Adrenal gland (tissue), 5 donors: Measurements from ENCODE around the gene MACROD2.

Experiments used
- POLR2A ChIP-seq, 2 donors: fragments of 450-650 bp; IDR thresholded peaks; one replicate each; pipeline ENCODE4 v1.6.1; 2017; ENCODE audit warnings: antibody characterized with exemption in 2 of 2, mild to moderate bottlenecking in 2 of 2, moderate library complexity in 1 of 2
- TF ChIP-seq, protein P1 (sequence below), 6 experiments: fragments of 450-650 bp in 4 of 6; fragments of 200-600 bp in 2 of 6; sonication (generic) in 1 of 6; IDR thresholded peaks; 1 replicate in 5 of 6; 2 replicates in 1 of 6; pipeline versions ENCODE4 v1.5.1 to v1.8.0; 2016 to 2021; ENCODE audit warnings: antibody characterized with exemption in 6 of 6, mild to moderate bottlenecking in 2 of 6, moderate library complexity in 1 of 6
- donor health status: DM: no; HTN: no; CAD: no.

DNA sequence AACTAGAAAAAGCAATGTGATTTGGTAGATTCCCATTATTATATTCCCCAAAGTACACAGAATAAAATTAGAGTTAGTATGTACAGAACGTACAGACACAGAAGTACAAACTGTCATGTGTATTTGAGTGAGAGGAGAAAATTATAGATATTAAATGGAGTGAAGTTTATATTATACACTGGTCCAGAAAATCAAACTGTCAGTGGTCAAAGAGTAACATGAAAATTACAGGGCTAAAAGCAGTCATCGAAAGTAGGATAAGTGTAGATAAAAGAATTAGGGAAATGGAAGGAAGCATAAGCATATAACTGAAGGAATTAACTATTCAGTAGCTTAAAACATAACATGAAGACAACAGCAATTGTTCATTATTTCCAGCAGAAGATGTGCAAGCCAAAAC lies 35.2 kb upstream of the MACROD2 start:
- TF ChIP-seq, protein P1, sequence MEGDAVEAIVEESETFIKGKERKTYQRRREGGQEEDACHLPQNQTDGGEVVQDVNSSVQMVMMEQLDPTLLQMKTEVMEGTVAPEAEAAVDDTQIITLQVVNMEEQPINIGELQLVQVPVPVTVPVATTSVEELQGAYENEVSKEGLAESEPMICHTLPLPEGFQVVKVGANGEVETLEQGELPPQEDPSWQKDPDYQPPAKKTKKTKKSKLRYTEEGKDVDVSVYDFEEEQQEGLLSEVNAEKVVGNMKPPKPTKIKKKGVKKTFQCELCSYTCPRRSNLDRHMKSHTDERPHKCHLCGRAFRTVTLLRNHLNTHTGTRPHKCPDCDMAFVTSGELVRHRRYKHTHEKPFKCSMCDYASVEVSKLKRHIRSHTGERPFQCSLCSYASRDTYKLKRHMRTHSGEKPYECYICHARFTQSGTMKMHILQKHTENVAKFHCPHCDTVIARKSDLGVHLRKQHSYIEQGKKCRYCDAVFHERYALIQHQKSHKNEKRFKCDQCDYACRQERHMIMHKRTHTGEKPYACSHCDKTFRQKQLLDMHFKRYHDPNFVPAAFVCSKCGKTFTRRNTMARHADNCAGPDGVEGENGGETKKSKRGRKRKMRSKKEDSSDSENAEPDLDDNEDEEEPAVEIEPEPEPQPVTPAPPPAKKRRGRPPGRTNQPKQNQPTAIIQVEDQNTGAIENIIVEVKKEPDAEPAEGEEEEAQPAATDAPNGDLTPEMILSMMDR (IDR thresholded peaks at IDR 0.05), result no peak
- TF ChIP-seq POLR2A (IDR thresholded peaks at IDR 0.05), result no peak
